Upper lobe of right lung (tissue), 1 donor: Measurements from ENCODE around the gene RMI2. TPM values are rescaled to one million over a fixed set of nuclear protein-coding genes. Genes with fewer than 3 reads are reported as not detected.

Source experiments
- ATAC-seq: fragments of 200-7000 bp; cut with Tn5 transposase; one replicate; pipeline ENCODE4 v1.9.1; 2020; ENCODE audit warnings: mild to moderate bottlenecking, moderate library complexity
- DNase-seq: peaks from one replicate; pipeline ENCODE4 v3.0.0-alpha.2; 2020
- H3K27ac ChIP-seq: fragments of 200-600 bp; one replicate; pipeline ENCODE4 v1.8.0; 2022
- H3K27me3 ChIP-seq: fragments of 200-600 bp; one replicate; pipeline ENCODE4 v1.8.0; 2022; ENCODE audit warnings: mild to moderate bottlenecking
- H3K36me3 ChIP-seq: fragments of 200-600 bp; one replicate; pipeline ENCODE4 v1.8.0; 2022
- H3K4me1 ChIP-seq: fragments of 200-600 bp; one replicate; pipeline ENCODE4 v1.8.0; 2022
- H3K4me3 ChIP-seq: fragments of 200-600 bp; one replicate; pipeline ENCODE4 v1.8.0; 2022; ENCODE audit warnings: mild to moderate bottlenecking
- H3K9me3 ChIP-seq: fragments of 200-600 bp; one replicate; pipeline ENCODE4 v1.8.0; 2022
- CTCF ChIP-seq: fragments of 200-600 bp; IDR thresholded peaks from one replicate; pipeline ENCODE4 v1.8.0; 2022; ENCODE audit warnings: antibody characterized with exemption
- intact Hi-C: fragments of 100-400 bp; cut with DNase I; formaldehyde crosslinking; loops from one replicate; pipeline ENCODE4 v1.11.0; 2022
- total RNA-seq: library from RNA; stranded (reverse); fragmentation: NEBNext Ultra II Directional; extraction: Animal tissue kit (Norgen Biotek cat#: 25700); gene quantifications from one replicate; pipeline ENCODE4 v1.2.1, GENCODE V29; 2021
- donor health status: DM: no; HTN: yes; CAD: no; lungs with severe emphysema.

RMI2 gene
- total RNA-seq, 1 donor from 2014 or later: 1.2 TPM

GRCh38 chr16:11383481-11384183, 38.4 kb downstream of the RMI2 start:
- intact Hi-C loops: no loop called here
- no peaks in the 10 kb centered on the region for H3K36me3 ChIP-seq

GRCh38 chr16:11384184-11384955, 39.1 kb downstream of the RMI2 start:
- H3K4me3 ChIP-seq: no peak overlapping the region
- H3K27me3 ChIP-seq: no peaks in the 10 kb centered on the region
- intact Hi-C loops: no loop called here
- H3K9me3 ChIP-seq: no peaks in the 10 kb centered on the region
- H3K27ac ChIP-seq: no peak overlapping the region
- no peaks in the 10 kb centered on the region for H3K4me1 ChIP-seq
- DNase-seq: peak; percentile 49
- ATAC-seq: no peak
- H3K36me3 ChIP-seq: no peaks in the 10 kb centered on the region
- no peak for TF ChIP-seq CTCF

More at GRCh38 chr16:11383481-11384183, 38.4 kb downstream of the RMI2 start:
- H3K4me1 ChIP-seq: no peaks in the 10 kb centered on the region
- peak; percentile 57 for DNase-seq
- no peaks in the 10 kb centered on the region for H3K9me3 ChIP-seq
- no peaks in the 10 kb centered on the region for H3K27me3 ChIP-seq
- TF ChIP-seq CTCF: no peak
- H3K4me3 ChIP-seq: no peak overlapping the region
- no peak for ATAC-seq
- no peak overlapping the region for H3K27ac ChIP-seq

- H3K27ac ChIP-seq: no peak overlapping the region
- no peaks in the 10 kb centered on the region for H3K4me1 ChIP-seq
- no peaks in the 10 kb centered on the region for H3K27me3 ChIP-seq
- TF ChIP-seq CTCF: no peak
- DNase-seq (no peak), ATAC-seq (no peak)
- intact Hi-C loops: no loop called here
- H3K36me3 ChIP-seq: no peaks in the 10 kb centered on the region
- no peak overlapping the region for H3K4me3 ChIP-seq
- no peaks in the 10 kb centered on the region for H3K9me3 ChIP-seq
These were observed 39.8 kb downstream of the RMI2 start for GRCh38 chr16:11384956-11385586.

GRCh38 chr16:11386054-11386680, 40.9 kb downstream of the RMI2 start:
- intact Hi-C loops: no loop called here
- Histone ChIP-seq H3K9me3 (no peaks in the 10 kb centered on the region), H3K4me3 (no peak overlapping the region), H3K4me1 (no peaks in the 10 kb centered on the region), H3K27me3 (no peaks in the 10 kb centered on the region), H3K36me3 (no peaks in the 10 kb centered on the region), H3K27ac (no peak overlapping the region)
- DNase-seq (no peak), ATAC-seq (no peak)
- TF ChIP-seq CTCF: no peak

- no peak for DNase-seq
- no peaks in the 10 kb centered on the region for H3K4me1 ChIP-seq
- no peaks in the 10 kb centered on the region for H3K36me3 ChIP-seq
- no peak overlapping the region for H3K27ac ChIP-seq
- peak; percentile 34 for ATAC-seq
- intact Hi-C loops: no loop called here
- no peaks in the 10 kb centered on the region for H3K27me3 ChIP-seq
- no peak overlapping the region for H3K4me3 ChIP-seq
- TF ChIP-seq CTCF: peak; percentile 37
- no peaks in the 10 kb centered on the region for H3K9me3 ChIP-seq
These were observed 41.7 kb downstream of the RMI2 start for GRCh38 chr16:11386791-11387546.
